ENCODE results near the gene REC8.
"Not testable (repeated sequence)": the region's sequence is repeated elsewhere in the genome, so short reads cannot be mapped to it uniquely, and the experiment has no call there.

REC8 gene

DNA sequence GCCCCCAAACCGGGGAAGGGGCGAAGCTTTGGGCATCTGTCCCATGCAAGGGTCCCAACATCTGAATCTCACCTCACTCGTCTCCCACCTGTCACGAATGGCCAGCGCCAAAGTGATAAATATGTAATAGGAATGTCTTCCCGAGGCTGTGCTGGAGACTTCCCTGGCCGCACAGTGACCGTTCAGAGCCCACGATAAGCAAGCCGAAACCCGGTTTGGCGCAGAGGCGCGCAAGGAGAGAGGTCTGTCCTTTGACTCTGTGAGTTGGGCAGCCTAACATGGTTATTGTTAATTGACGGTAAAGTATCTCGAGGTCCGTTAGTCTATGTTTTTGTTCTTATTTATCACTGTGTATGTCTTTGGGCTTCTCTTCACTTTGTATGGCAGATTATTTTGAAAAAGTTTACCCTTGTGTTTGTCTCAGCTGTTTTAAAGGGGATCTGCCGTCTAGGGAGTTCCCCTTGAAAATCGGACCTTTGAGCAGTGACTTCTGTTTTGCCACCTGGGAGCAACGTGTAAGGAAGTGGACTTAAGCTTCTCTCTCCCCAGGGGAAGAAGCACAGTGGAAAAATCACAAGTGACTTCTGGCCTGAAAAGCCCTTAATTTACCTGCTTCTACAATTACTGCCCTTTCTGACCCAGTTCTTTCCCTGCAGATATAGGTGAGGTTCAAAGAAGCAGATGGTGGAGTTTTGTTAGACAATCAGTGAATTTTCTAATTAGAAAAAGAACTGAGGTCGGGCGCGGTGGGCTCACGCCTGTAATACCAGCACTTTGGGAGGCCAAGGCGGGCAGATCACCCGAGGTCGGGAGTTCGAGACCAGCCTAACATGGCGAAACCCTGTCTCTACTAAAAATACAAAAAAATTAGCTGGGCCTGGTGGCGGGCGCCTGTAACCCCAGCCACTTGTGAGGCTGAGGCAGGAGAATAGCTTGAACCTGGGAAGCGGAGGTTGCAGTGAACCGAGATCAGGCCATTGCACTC, 24.5 kb downstream of the REC8 start:
- TF ChIP-seq, protein P1, sequence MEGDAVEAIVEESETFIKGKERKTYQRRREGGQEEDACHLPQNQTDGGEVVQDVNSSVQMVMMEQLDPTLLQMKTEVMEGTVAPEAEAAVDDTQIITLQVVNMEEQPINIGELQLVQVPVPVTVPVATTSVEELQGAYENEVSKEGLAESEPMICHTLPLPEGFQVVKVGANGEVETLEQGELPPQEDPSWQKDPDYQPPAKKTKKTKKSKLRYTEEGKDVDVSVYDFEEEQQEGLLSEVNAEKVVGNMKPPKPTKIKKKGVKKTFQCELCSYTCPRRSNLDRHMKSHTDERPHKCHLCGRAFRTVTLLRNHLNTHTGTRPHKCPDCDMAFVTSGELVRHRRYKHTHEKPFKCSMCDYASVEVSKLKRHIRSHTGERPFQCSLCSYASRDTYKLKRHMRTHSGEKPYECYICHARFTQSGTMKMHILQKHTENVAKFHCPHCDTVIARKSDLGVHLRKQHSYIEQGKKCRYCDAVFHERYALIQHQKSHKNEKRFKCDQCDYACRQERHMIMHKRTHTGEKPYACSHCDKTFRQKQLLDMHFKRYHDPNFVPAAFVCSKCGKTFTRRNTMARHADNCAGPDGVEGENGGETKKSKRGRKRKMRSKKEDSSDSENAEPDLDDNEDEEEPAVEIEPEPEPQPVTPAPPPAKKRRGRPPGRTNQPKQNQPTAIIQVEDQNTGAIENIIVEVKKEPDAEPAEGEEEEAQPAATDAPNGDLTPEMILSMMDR (IDR thresholded peaks at IDR 0.05; ENCODE audit: low read depth, low read length): no peak
- TF ChIP-seq POLR2A (IDR thresholded peaks at IDR 0.05; ENCODE audit: extremely low read depth, insufficient read length) (no peak), MYC (IDR thresholded peaks at IDR 0.05; ENCODE audit: low read depth, low read length) (peak; percentile 86)
- TF ChIP-seq, protein P2, sequence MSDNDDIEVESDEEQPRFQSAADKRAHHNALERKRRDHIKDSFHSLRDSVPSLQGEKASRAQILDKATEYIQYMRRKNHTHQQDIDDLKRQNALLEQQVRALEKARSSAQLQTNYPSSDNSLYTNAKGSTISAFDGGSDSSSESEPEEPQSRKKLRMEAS (IDR thresholded peaks at IDR 0.05; ENCODE audit: low read depth, low read length): peak; percentile 85
- peak overlapping the region; percentile 89 for H3K4me3 ChIP-seq (ENCODE audit: low read depth, low read length)
- peak; percentile 68 for DNase-seq (ENCODE audit: low read depth)

DNA sequence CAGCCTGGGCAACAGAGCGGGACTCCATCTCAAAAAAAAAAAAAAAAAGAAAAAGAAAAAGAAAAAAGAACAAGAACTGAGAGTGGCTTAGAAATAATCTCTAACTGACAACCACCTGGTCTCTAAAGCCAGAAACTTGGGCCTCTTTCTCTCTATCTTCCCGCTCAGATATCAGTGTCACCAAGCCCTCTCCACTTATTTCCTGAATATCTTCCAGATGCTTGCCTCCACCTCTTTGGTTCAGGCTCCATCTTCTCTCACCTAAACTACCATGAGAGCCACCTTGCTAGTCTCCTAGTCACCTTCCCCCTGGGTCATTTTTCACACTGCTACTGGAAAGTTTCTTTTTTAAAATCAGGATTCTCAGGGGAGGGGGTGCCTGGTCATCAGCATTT, 25.2 kb downstream of the REC8 start:
- no peak for DNase-seq (ENCODE audit: low read depth)
- peak overlapping the region; percentile 7 for H3K4me3 ChIP-seq (ENCODE audit: low read depth, low read length)
- TF ChIP-seq, protein P2 (IDR thresholded peaks at IDR 0.05; ENCODE audit: low read depth, low read length): no peak
- TF ChIP-seq MYC (IDR thresholded peaks at IDR 0.05; ENCODE audit: low read depth, low read length) (no peak), POLR2A (IDR thresholded peaks at IDR 0.05; ENCODE audit: extremely low read depth, insufficient read length) (no peak)
- TF ChIP-seq, protein P1 (IDR thresholded peaks at IDR 0.05; ENCODE audit: low read depth, low read length): no peak

DNA sequence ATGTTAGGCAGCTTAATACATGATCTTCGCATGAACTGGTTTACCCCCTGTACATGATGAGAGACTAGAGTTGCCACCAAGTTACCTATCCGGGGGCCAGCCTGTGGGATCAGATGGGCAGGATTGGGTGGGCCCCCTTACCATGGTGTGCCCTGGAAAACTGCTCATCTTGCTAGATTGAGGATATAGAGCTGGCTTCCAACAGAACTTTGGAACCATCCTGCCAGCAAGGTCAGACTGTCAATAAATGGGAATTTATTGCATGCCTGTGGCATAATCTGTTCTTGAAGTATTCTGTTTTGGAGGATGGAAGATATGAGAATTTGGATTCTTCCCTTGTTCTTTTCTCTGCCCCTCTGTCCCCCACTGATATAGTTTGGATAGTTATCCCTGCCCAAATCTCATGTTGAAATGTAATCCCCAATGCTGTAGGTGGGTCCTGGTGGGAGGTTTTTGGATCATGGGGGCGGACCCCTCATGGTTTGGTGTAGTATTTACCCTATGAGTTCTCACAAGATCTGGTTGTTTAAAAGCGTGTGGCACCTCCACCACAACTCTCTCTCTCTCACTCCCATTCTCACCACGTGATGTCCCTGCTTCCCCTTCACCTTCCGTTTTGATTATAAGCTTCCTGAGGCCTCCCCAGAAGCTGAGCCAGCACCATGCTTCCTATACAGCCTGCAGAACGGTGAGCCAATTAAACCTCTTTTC, 27.1 kb downstream of the REC8 start:
- no peak for DNase-seq (ENCODE audit: low read depth)
- TF ChIP-seq POLR2A (IDR thresholded peaks at IDR 0.05; ENCODE audit: extremely low read depth, insufficient read length): no peak
- TF ChIP-seq, protein P1 (IDR thresholded peaks at IDR 0.05; ENCODE audit: low read depth, low read length): no peak
- TF ChIP-seq, protein P2 (IDR thresholded peaks at IDR 0.05; ENCODE audit: low read depth, low read length): no peak
- no peak for TF ChIP-seq MYC (IDR thresholded peaks at IDR 0.05; ENCODE audit: low read depth, low read length)
- no peak overlapping the region for H3K4me3 ChIP-seq (ENCODE audit: low read depth, low read length)

DNA sequence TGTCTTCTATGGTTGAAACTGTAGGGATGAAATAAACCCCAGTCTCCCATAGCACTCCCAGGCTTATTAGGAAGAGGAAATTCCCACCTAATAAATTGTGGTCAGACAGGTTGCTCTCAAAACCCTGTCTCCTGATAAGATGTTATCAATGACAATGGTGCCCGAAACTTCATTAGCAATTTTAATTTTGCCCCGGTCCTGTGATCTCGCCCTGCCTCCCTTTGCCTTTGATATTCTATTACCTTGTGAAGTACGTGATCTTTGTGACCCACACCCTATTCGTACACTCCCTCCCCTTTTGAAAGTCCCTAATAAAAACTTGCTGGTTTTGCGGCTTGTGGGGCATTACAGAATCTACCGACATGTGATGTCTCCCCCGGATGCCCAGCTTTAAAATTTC, 30.7 kb downstream of the REC8 start:
- not testable (repeated sequence) for DNase-seq (ENCODE audit: low read depth); H3K4me3 ChIP-seq (ENCODE audit: low read depth, low read length)

DNA sequence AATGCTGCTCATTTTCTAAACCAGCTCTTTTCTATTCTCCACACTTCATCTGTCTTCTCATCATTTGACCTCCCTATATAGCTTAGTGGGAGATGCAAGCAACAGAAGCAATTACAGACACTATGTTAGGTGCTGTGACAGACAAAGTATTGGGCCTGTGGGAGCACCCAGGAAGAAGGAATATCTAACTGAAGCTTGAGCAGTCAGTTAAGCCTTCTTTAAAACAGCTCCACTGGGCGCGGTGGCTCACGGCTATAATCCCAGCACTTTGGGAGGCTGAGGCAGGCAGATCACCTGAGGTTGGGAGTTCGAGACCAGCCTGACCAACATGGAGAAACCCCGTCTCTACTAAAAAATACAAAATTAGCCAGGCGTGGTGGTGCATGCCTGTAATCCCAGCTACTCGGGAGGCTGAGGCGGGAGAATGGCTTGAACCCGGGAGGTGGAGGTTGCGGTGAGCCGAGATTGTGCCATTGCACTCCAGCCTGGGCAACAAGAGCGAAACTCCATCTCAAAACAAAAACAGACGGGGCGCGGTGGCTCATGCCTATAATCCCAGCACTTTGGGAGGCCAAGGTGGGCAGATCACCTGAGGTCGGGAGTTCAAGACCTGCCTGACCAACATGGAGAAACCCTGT, 31.5 kb downstream of the REC8 start:
- DNase-seq (ENCODE audit: low read depth); H3K4me3 ChIP-seq (ENCODE audit: low read depth, low read length): not testable (repeated sequence)

DNA sequence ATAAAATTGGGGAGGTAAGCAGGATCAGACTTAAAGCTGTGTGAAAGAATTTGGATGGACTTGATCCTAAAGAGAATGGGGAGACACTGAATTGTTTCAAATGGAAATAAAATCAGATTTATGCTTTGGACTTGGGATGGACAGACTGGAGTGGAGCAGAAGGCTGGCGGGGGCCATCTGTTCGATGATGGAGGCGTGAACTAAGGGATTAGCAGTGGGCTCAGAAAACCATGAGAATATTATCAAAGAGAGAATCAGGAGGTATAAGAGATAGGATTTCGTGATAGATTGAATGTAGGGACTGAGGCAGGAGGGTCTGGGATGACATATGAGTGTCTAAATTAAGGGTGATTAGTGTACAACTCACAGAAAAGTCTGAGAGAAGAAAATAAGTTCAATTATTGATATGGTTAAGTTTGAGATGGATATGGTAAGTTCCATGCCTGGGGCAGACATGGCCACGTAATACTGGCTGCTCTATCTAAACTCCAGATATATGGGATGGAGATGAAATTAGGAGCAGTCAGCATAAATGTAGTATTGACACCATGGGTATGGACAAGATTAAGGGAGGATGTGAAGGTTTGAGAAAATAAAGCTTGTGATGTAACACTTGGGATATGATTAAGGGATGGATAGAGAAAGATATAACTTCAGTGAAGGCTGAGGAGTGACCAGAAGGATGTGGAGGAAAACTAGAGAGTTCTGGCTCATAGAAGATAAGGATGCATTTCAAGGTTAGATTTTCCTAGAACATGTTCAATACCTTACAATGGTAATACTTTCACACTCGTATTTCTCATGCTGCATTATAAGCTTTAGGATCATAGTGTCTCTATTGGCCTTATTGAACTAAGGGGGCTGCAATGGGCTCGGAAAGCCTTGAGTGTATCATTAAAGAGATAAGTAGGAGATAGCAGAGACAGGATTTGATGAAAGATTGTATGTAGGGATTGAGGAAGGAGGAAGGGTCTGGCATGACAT, 32.6 kb downstream of the REC8 start:
- TF ChIP-seq, protein P2 (IDR thresholded peaks at IDR 0.05; ENCODE audit: low read depth, low read length): no peak
- TF ChIP-seq POLR2A (IDR thresholded peaks at IDR 0.05; ENCODE audit: extremely low read depth, insufficient read length): no peak
- TF ChIP-seq, protein P1 (IDR thresholded peaks at IDR 0.05; ENCODE audit: low read depth, low read length): no peak
- no peak for TF ChIP-seq MYC (IDR thresholded peaks at IDR 0.05; ENCODE audit: low read depth, low read length)
- H3K4me3 ChIP-seq (ENCODE audit: low read depth, low read length): no peak overlapping the region
- no peak for DNase-seq (ENCODE audit: low read depth)
